ENCODE measurements around the gene SELENOV. TPM values are rescaled to one million over a fixed set of nuclear protein-coding genes. Genes with fewer than 3 reads are reported as not detected.

The SELENOV gene
- total RNA-seq, 1 donor from 2014 or later = 0.78 TPM

- H3K36me3 Mint-ChIP-seq = no peaks in the 10 kb centered on the region
- peaks cover 84% of the 10 kb centered on the region for H3K27me3 Mint-ChIP-seq (ENCODE audit: low read depth)
- no peak overlapping the region for H3K27ac Mint-ChIP-seq
- H3K4me3 Mint-ChIP-seq = peak overlapping the region; percentile 65
- DNase-seq (ENCODE audit: low spot score in 2 of 2, unreplicated experiment in 2 of 2) = no peak
- H3K4me1 Mint-ChIP-seq = peaks cover 6% of the 10 kb centered on the region
- TF ChIP-seq, protein P1, sequence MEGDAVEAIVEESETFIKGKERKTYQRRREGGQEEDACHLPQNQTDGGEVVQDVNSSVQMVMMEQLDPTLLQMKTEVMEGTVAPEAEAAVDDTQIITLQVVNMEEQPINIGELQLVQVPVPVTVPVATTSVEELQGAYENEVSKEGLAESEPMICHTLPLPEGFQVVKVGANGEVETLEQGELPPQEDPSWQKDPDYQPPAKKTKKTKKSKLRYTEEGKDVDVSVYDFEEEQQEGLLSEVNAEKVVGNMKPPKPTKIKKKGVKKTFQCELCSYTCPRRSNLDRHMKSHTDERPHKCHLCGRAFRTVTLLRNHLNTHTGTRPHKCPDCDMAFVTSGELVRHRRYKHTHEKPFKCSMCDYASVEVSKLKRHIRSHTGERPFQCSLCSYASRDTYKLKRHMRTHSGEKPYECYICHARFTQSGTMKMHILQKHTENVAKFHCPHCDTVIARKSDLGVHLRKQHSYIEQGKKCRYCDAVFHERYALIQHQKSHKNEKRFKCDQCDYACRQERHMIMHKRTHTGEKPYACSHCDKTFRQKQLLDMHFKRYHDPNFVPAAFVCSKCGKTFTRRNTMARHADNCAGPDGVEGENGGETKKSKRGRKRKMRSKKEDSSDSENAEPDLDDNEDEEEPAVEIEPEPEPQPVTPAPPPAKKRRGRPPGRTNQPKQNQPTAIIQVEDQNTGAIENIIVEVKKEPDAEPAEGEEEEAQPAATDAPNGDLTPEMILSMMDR (IDR thresholded peaks at IDR 0.05; ENCODE audit: unreplicated experiment) = no peak
- H3K9me3 Mint-ChIP-seq = no peaks in the 10 kb centered on the region
Observed at GRCh38 chr19:39507715-39508364, 7.1 kb upstream of the SELENOV start.

- H3K27ac Mint-ChIP-seq = no peak overlapping the region
- H3K4me1 Mint-ChIP-seq = peaks cover 6% of the 10 kb centered on the region
- no peaks in the 10 kb centered on the region for H3K36me3 Mint-ChIP-seq
- H3K27me3 Mint-ChIP-seq (ENCODE audit: low read depth) = peaks cover 84% of the 10 kb centered on the region
- no peak overlapping the region for H3K4me3 Mint-ChIP-seq
- TF ChIP-seq, protein P1 (IDR thresholded peaks at IDR 0.05; ENCODE audit: unreplicated experiment) = no peak
- H3K9me3 Mint-ChIP-seq = no peaks in the 10 kb centered on the region
- DNase-seq (ENCODE audit: low spot score in 2 of 2, unreplicated experiment in 2 of 2) = no peak
Observed at GRCh38 chr19:39508629-39509028, 6.3 kb upstream of the SELENOV start.

GRCh38 chr19:39509233-39509632 is 5.7 kb upstream of the SELENOV start:
- no peak for DNase-seq (ENCODE audit: low spot score in 2 of 2, unreplicated experiment in 2 of 2)
- H3K27ac Mint-ChIP-seq = no peak overlapping the region
- H3K4me3 Mint-ChIP-seq = no peak overlapping the region
- peaks cover 84% of the 10 kb centered on the region for H3K27me3 Mint-ChIP-seq (ENCODE audit: low read depth)
- H3K36me3 Mint-ChIP-seq = no peaks in the 10 kb centered on the region
- H3K9me3 Mint-ChIP-seq = no peaks in the 10 kb centered on the region
- TF ChIP-seq, protein P1 (IDR thresholded peaks at IDR 0.05; ENCODE audit: unreplicated experiment) = no peak
- H3K4me1 Mint-ChIP-seq = peaks cover 6% of the 10 kb centered on the region

DNA sequence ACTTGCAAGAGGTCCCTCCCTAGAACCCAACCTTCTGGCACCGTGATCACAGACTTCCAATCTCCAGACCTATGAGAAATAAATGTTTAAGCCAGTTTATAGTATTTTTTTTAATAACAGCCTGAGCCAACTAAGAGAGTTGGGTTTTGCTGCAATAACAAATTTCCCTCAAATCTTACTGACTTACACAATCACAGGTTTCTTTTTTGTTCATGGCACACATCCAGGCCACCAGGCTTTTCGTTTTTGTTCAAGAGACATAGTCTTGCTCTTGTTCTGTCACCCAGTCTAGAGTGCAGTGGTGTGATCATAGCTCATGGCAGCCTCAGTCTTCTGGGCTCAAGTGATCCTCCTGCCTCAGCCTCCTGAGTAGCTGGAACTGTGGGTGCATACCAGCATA is 2.0 kb upstream of the SELENOV start:
- DNase-seq (ENCODE audit: low spot score in 2 of 2, unreplicated experiment in 2 of 2) = no peak
- peaks cover 86% of the 10 kb centered on the region for H3K27me3 Mint-ChIP-seq (ENCODE audit: low read depth)
- H3K27ac Mint-ChIP-seq = no peak overlapping the region
- H3K4me1 Mint-ChIP-seq = peaks cover 6% of the 10 kb centered on the region
- TF ChIP-seq, protein P1 (IDR thresholded peaks at IDR 0.05; ENCODE audit: unreplicated experiment) = no peak
- H3K9me3 Mint-ChIP-seq = no peaks in the 10 kb centered on the region
- no peak overlapping the region for H3K4me3 Mint-ChIP-seq
- H3K36me3 Mint-ChIP-seq = peaks cover 2% of the 10 kb centered on the region

DNA sequence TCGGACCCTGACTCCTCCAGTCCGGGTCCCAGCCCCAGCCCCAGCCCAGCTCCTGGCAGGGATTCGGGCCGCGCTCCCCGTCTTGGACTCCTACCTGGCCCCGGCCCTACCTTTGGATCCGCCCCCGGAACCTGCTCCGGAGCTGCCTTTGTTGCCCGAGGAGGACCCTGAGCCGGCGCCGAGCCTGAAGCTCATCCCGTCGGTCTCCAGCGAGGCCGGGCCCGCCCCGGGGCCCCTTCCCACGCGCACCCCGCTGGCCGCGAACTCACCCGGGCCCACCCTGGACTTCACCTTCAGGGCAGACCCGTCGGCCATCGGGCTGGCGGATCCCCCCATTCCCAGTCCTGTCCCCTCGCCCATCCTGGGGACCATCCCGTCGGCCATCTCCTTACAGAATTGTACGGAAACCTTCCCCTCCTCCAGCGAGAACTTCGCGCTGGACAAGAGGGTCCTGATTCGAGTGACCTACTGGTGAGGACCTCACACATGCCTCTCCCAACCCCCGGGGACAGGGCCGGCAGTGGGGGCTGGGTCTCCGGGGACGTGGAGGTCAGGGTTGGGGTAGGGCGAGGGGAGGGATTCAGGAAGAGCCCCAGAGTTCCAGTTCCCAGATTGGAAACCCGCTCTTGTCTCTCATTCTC is 732 bp downstream of the SELENOV start:
- TF ChIP-seq, protein P1 (IDR thresholded peaks at IDR 0.05; ENCODE audit: unreplicated experiment) = no peak
- peaks cover 2% of the 10 kb centered on the region for H3K36me3 Mint-ChIP-seq
- peaks cover 75% of the 10 kb centered on the region for H3K27me3 Mint-ChIP-seq (ENCODE audit: low read depth)
- H3K4me3 Mint-ChIP-seq = peak overlapping the region; percentile 69
- peaks cover 6% of the 10 kb centered on the region for H3K4me1 Mint-ChIP-seq
- no peak for DNase-seq (ENCODE audit: low spot score in 2 of 2, unreplicated experiment in 2 of 2)
- no peak overlapping the region for H3K27ac Mint-ChIP-seq
- no peaks in the 10 kb centered on the region for H3K9me3 Mint-ChIP-seq

All from mesothelial cell of epicardium (in vitro differentiated cells).